ENCODE results near the gene CDH22. TPM values are rescaled to one million over a fixed set of nuclear protein-coding genes. Genes with fewer than 3 reads are reported as not detected.
A peak's percentile ranks its signal among the peaks of the same experiment; 100 is the strongest.

CDH22 gene
- total and polyA plus RNA-seq, 2 donors (not counting 1 experiment from before 2014, with no cell fraction given): not detected

DNA sequence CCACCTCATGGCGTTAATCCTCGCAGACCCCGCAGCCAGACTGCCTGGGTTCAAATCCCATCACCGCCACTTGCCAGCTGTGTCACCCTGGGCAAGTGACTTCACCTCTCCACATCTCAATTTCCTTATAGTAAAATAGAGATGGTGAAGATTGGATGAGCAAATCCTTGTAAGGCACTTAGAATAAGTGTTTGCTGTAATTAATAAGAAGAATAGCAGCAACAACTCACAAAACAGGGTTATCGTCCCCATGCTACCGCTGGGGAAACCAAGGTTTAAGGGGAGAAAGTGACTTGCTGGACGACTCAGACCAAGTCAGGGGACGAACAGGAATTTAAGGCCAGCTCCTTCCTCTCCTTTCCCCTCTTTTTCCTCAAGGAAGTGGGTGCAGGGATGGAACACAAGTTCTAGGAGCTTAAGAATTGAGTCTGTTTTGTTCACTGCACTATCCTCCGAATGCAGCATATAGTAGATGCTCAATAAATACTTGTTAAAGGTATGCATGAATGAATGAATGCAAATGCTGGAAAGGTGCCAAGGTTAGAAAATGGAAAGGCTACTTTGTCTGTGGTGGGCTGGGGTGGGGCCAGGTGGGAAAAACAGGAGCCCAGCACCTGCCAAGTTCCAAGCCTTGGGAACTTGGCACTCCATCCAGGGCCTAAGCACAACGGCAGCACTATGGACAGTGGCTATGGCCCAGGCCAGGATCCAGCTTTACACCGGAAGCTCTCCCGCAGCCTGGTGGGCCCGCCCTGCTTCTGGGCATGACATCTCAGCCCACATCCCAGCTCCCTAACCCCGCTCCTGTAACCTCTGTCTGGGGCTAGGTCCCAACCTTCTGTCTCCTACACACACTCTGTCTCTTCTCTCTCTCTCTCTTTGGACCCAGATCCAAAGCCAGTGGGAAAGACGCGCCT lies 4.9 kb upstream of the CDH22 start:
- Histone ChIP-seq H3K4me2 (replicated peaks; ENCODE audit: low read depth, low read length, poor library complexity, severe bottlenecking) (peak overlapping the region; percentile 28), H2AFZ (ENCODE audit: insufficient read depth, low read depth, low read length, poor library complexity, severe bottlenecking) (no peak overlapping the region), H3K9me3 (ENCODE audit: control extremely low read depth in 1 of 3, control insufficient read depth in 2 of 3, insufficient read depth in 1 of 3, low read length in 2 of 3) (peaks cover 0 to 5% (median 0%) of the 10 kb centered on the region in 3 donors), H3K27ac (ENCODE audit: low read length in 2 of 2) (no peak overlapping the region), H4K20me1 (ENCODE audit: control insufficient read depth, insufficient read depth, low read length, poor library complexity, severe bottlenecking) (no peaks in the 10 kb centered on the region), H3K36me3 (replicated peaks in 1 of 2; ENCODE audit: control extremely low read depth in 1 of 2, control insufficient read depth in 1 of 2, extremely low read depth in 1 of 2, insufficient read depth in 2 of 2, low read length in 1 of 2) (no peaks in the 10 kb centered on the region), H3K4me1 (ENCODE audit: control insufficient read depth in 2 of 2, insufficient read depth in 2 of 2, low read length in 2 of 2) (peaks cover 7 to 17% of the 10 kb centered on the region in 2 donors), H3K79me2 (ENCODE audit: control insufficient read depth, insufficient read depth, low read length) (no peaks in the 10 kb centered on the region), H3K27me3 (replicated peaks in 1 of 4; ENCODE audit: control extremely low read depth in 1 of 4, control insufficient read depth in 3 of 4, insufficient read depth in 4 of 4, low read length in 3 of 4) (peaks cover 0 to 67% (median 51%) of the 10 kb centered on the region in 4 experiments), H3K9ac (ENCODE audit: low read length) (no peak overlapping the region), H3K4me3 (ENCODE audit: control extremely low read depth in 1 of 5, extremely low read depth in 1 of 5, insufficient read depth in 1 of 5, low read depth in 2 of 5, low read length in 4 of 5) (no peak overlapping the region)
- DNase-seq (no peak), ATAC-seq (ENCODE audit: low read depth) (no peak)
- peaks cover 10% of the 10 kb centered on the region for H3K4me1 Mint-ChIP-seq
- TF ChIP-seq CTCF (IDR thresholded peaks at IDR 0.05): no peak
- no peak for TF ChIP-seq EZH2 (IDR thresholded peaks at IDR 0.05; ENCODE audit: borderline replicate concordance, insufficient read depth, low read depth, low read length, poor library complexity, severe bottlenecking)
- ChIA-PET POLR2A (no interaction called here), CTCF (interaction anchor here (1.4 kb wide), 1 partner anchor 36 kb away, joined by 3 read pairs; no protein-coding TSS in a partner anchor)
- H3K4me3 Mint-ChIP-seq: no peak overlapping the region
- no peaks in the 10 kb centered on the region for H3K9me3 Mint-ChIP-seq (ENCODE audit: insufficient read depth)
- H3K27me3 Mint-ChIP-seq: peaks cover 77% of the 10 kb centered on the region
- WGBS (ENCODE audit: insufficient coverage): 84% methylated on average over 8 of the region's 16 CpGs
- H3K27ac Mint-ChIP-seq: no peak overlapping the region
- intact Hi-C loops (cut with micrococcal nuclease): no loop called here
